K562 (cell line): ENCODE results near the gene MAP3K12. TPM values are rescaled to one million over a fixed set of nuclear protein-coding genes. Genes with fewer than 3 reads are reported as not detected.
A peak's percentile ranks its signal among the peaks of the same experiment; 100 is the strongest.

ENCODE experiments used
- BHLHE40 ChIP-seq: IDR thresholded peaks from 2 replicates; pipeline ENCODE4 v1.6.1; 2011; ENCODE audit warnings: low read length, improper control_type of control experiment
- CBX5 ChIP-seq: IDR thresholded peaks from 2 replicates; pipeline ENCODE4 v1.6.1; 2014; ENCODE audit warnings: low read depth, borderline replicate concordance
- HDAC1 ChIP-seq, 2 experiments: fragments of 450-650 bp; IDR thresholded peaks; 2 replicates each; pipeline ENCODE4 v1.6.1; 2016 to 2017; ENCODE audit warnings: inconsistent platforms in 1 of 2, mild to moderate bottlenecking in 1 of 2, moderate library complexity in 1 of 2
- KDM1A ChIP-seq, 2 experiments: fragments of 450-650 bp; IDR thresholded peaks; 2 replicates each; pipeline ENCODE4 v1.6.1; 2016; ENCODE audit warnings: mild to moderate bottlenecking in 2 of 2
- NR2F6 ChIP-seq: fragments of 450-650 bp; formaldehyde crosslinking; IDR thresholded peaks from 2 replicates; pipeline ENCODE4 v1.4.0; 2020; ENCODE audit warnings: mild to moderate bottlenecking
- PHF8 ChIP-seq: fragments of 200-600 bp; sonication (generic); IDR thresholded peaks from 2 replicates; pipeline ENCODE4 v1.6.1; 2012; ENCODE audit warnings: mixed run types, mild to moderate bottlenecking, inconsistent platforms, low read length, moderate library complexity, borderline replicate concordance
- PTTG1 ChIP-seq: fragments of 450-650 bp; IDR thresholded peaks from 2 replicates; pipeline ENCODE4 v1.6.1; 2016; ENCODE audit warnings: low read depth, mild to moderate bottlenecking, missing genetic modification characterization, missing compliant biosample characterization
- XRCC3 ChIP-seq: fragments of 450-650 bp; IDR thresholded peaks from 2 replicates; pipeline ENCODE4 v1.6.1; 2017; ENCODE audit warnings: mild to moderate bottlenecking, moderate library complexity
- ZFX ChIP-seq: sonication (generic); formaldehyde crosslinking; IDR thresholded peaks from 2 replicates; pipeline ENCODE4 v1.8.0; 2022; ENCODE audit warnings: mild to moderate bottlenecking, missing genetic modification reagents, moderate library complexity
- ZNF766 ChIP-seq: fragments of 200-800 bp; sonication (Bioruptor generic); conservative IDR thresholded peaks from 2 replicates; pipeline ENCODE4 v1.6.1; 2016; ENCODE audit warnings: missing genetic modification characterization, missing compliant biosample characterization
- polyA plus RNA-seq, 8 experiments: library from polyadenylated mRNA; depleted of rRNA in 4 of 8; stranded (reverse) in 5 of 8; unstranded in 3 of 8; fragments of >200 nt; fragmentation: Nextera tagmentation in 2 of 8; fragmentation: Illumina TruSeq in 1 of 8; extraction: Ambion mirVana in 2 of 8; extraction: Trizol in 1 of 8; gene quantifications; 2 replicates each; pipeline versions ENCODE4 v1.2.1 to v1.2.3, GENCODE V29; 2011 to 2014; ENCODE audit warnings: inconsistent platforms in 1 of 8, missing spikeins in 1 of 8
- total RNA-seq, 7 experiments: library from RNA; depleted of rRNA in 6 of 7; stranded (reverse); fragments of >200 nt in 6 of 7; fragmentation: Illumina TruSeq in 2 of 7; extraction: Trizol in 2 of 7; gene quantifications; 2 replicates each; pipeline versions ENCODE4 v1.2.1 to v1.2.3, GENCODE V29; 2011 to 2021; ENCODE audit warnings: low replicate concordance in 1 of 7
- TF ChIP-seq, protein P1 (sequence below): fragments of 450-650 bp; IDR thresholded peaks from 2 replicates; pipeline ENCODE4 v1.6.1; 2018; ENCODE audit warnings: mild to moderate bottlenecking, low read depth; ENCODE audit not compliant: partially characterized antibody
- TF ChIP-seq, protein P2 (sequence below): sonication (generic); formaldehyde crosslinking; IDR thresholded peaks from 2 replicates; pipeline ENCODE4 v1.8.1; 2023; ENCODE audit warnings: missing genetic modification reagents, mild to moderate bottlenecking, borderline replicate concordance
- TF ChIP-seq, protein P3 (sequence below): IDR thresholded peaks from 2 replicates; pipeline ENCODE4 v1.6.1; 2016; ENCODE audit warnings: missing genetic modification characterization, missing compliant biosample characterization
- TF ChIP-seq, protein P4 (sequence below): IDR thresholded peaks from 2 replicates; pipeline ENCODE4 v1.6.1; 2014; ENCODE audit warnings: antibody characterized with exemption
- TF ChIP-seq, protein P5 (sequence below), 2 experiments: fragments of 450-650 bp in 1 of 2; sonication (generic) in 1 of 2; formaldehyde crosslinking; conservative IDR thresholded peaks; 2 replicates each; pipeline versions ENCODE4 v1.4.0 to v1.8.1; 2020 to 2022; ENCODE audit warnings: mild to moderate bottlenecking in 1 of 2, missing genetic modification reagents in 1 of 2

Gene MAP3K12
- total and polyA plus RNA-seq, 9 of the 15 experiments (the other 6 are each of a cell fraction or from before 2014, with no cell fraction given): 0.10 to 2.4 (median 1.6) TPM

DNA sequence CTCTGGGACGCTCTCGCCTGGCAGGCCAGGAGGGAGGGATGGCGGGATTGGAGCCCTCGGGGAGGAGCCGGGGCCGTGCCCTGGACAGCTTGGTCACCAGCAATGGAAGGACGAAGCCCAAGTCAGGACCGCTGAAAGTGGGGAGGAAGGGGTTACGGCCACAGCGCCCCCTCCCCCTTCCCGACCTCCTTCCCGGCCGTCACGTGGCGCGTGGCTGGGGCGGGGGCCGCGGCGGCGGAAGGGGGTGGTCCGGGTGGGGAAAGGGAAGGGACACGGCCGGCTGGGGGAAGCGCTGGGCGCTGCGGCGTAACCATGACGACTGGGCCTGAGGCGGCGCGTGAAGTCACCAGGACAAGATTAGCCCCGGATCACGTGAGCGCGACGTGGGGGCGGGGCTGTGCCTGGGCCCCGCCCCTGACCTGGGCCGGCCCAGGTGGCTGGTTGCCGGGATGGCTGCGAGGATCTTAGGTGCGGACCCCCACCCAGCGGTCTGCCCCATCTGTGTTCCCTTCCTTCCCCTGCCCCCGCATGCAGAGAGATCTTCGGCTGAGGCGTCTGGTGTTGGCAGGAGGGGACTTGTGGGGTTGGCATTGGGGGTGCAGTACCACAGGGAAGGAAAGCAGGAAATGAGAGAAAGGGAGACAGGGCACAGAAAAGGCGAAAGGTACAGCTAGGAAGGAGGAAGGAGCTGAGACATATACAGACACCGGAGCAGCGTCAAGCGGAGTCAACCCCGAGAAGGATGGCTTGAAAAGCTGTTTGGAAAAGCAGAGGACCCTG lies 6.2 kb downstream of the MAP3K12 start (continued):
- TF ChIP-seq, protein P1, sequence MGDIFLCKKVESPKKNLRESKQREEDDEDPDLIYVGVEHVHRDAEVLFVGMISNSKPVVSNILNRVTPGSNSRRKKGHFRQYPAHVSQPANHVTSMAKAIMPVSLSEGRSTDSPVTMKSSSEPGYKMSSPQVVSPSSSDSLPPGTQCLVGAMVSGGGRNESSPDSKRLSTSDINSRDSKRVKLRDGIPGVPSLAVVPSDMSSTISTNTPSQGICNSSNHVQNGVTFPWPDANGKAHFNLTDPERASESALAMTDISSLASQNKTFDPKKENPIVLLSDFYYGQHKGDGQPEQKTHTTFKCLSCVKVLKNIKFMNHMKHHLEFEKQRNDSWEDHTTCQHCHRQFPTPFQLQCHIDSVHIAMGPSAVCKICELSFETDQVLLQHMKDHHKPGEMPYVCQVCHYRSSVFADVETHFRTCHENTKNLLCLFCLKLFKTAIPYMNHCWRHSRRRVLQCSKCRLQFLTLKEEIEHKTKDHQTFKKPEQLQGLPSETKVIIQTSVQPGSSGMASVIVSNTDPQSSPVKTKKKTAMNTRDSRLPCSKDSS: no peak
- peak; percentile 38; the same call in 1 of the 2 replicates for TF ChIP-seq ZFX
- TF ChIP-seq NR2F6 (CRISPR knock-in tag): no peak
- peak; percentile 98 for TF ChIP-seq BHLHE40
- TF ChIP-seq PHF8: peak; percentile 67; the same call in 1 of the 2 replicates
- TF ChIP-seq, protein P2, sequence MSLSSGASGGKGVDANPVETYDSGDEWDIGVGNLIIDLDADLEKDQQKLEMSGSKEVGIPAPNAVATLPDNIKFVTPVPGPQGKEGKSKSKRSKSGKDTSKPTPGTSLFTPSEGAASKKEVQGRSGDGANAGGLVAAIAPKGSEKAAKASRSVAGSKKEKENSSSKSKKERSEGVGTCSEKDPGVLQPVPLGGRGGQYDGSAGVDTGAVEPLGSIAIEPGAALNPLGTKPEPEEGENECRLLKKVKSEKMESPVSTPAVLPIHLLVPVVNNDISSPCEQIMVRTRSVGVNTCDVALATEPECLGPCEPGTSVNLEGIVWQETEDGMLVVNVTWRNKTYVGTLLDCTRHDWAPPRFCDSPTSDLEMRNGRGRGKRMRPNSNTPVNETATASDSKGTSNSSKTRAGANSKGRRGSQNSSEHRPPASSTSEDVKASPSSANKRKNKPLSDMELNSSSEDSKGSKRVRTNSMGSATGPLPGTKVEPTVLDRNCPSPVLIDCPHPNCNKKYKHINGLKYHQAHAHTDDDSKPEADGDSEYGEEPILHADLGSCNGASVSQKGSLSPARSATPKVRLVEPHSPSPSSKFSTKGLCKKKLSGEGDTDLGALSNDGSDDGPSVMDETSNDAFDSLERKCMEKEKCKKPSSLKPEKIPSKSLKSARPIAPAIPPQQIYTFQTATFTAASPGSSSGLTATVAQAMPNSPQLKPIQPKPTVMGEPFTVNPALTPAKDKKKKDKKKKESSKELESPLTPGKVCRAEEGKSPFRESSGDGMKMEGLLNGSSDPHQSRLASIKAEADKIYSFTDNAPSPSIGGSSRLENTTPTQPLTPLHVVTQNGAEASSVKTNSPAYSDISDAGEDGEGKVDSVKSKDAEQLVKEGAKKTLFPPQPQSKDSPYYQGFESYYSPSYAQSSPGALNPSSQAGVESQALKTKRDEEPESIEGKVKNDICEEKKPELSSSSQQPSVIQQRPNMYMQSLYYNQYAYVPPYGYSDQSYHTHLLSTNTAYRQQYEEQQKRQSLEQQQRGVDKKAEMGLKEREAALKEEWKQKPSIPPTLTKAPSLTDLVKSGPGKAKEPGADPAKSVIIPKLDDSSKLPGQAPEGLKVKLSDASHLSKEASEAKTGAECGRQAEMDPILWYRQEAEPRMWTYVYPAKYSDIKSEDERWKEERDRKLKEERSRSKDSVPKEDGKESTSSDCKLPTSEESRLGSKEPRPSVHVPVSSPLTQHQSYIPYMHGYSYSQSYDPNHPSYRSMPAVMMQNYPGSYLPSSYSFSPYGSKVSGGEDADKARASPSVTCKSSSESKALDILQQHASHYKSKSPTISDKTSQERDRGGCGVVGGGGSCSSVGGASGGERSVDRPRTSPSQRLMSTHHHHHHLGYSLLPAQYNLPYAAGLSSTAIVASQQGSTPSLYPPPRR (CRISPR knock-in tag): no peak
- no peak for TF ChIP-seq ZNF766
- no peak for TF ChIP-seq XRCC3
- TF ChIP-seq, protein P3, sequence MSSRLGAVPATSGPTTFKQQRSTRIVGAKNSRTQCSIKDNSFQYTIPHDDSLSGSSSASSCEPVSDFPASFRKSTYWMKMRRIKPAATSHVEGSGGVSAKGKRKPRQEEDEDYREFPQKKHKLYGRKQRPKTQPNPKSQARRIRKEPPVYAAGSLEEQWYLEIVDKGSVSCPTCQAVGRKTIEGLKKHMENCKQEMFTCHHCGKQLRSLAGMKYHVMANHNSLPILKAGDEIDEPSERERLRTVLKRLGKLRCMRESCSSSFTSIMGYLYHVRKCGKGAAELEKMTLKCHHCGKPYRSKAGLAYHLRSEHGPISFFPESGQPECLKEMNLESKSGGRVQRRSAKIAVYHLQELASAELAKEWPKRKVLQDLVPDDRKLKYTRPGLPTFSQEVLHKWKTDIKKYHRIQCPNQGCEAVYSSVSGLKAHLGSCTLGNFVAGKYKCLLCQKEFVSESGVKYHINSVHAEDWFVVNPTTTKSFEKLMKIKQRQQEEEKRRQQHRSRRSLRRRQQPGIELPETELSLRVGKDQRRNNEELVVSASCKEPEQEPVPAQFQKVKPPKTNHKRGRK (tag): no peak
- no peak for TF ChIP-seq KDM1A (IDR thresholded peaks at IDR 0.05)
- no peak for TF ChIP-seq CBX5
- peak in 1 of 2 experiments; percentile 47; a peak in 2 of 4 replicates for TF ChIP-seq HDAC1 (IDR thresholded peaks at IDR 0.05)
- TF ChIP-seq, protein P4, sequence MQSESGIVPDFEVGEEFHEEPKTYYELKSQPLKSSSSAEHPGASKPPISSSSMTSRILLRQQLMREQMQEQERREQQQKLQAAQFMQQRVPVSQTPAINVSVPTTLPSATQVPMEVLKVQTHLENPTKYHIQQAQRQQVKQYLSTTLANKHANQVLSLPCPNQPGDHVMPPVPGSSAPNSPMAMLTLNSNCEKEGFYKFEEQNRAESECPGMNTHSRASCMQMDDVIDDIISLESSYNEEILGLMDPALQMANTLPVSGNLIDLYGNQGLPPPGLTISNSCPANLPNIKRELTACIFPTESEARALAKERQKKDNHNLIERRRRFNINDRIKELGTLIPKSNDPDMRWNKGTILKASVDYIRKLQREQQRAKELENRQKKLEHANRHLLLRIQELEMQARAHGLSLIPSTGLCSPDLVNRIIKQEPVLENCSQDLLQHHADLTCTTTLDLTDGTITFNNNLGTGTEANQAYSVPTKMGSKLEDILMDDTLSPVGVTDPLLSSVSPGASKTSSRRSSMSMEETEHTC: peak; percentile 66; the same call in 1 of the 2 replicates
- no peak for TF ChIP-seq PTTG1
- TF ChIP-seq, protein P5, sequence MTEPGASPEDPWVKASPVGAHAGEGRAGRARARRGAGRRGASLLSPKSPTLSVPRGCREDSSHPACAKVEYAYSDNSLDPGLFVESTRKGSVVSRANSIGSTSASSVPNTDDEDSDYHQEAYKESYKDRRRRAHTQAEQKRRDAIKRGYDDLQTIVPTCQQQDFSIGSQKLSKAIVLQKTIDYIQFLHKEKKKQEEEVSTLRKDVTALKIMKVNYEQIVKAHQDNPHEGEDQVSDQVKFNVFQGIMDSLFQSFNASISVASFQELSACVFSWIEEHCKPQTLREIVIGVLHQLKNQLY (CRISPR knock-in tag; conservative IDR thresholded peaks at IDR 0.05): no peak
